Fibroblast of skin of left quadriceps (primary cell): ENCODE data around the gene ARPC2.
A peak's percentile ranks its signal among the peaks of the same experiment; 100 is the strongest.

ENCODE experiments used
- DNase-seq, 2 experiments: peaks; one replicate each; pipeline ENCODE4 v3.0.0-alpha.2; 2013; ENCODE audit warnings: low read depth in 2 of 2

Gene ARPC2

DNA sequence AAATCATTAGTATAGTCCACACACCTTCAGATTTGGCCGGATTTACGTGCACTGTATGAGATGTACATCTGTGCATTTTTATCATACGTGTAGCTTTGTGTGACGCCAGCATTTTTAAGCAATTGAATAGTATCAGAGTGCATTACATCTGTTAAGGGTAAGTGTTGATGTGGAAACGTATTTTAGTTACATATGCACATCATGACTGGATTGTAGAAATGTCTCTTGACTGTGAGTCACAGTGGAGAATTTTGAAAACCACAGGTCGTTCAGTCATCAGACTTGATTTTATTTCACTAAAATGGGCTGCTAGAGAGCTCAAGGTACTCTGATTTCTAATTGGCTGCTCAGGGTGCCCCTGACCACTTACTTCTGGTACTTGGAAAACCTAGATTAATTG lies 38.5 kb downstream of the ARPC2 start:
- peak; percentile 13 to 14 for DNase-seq

DNA sequence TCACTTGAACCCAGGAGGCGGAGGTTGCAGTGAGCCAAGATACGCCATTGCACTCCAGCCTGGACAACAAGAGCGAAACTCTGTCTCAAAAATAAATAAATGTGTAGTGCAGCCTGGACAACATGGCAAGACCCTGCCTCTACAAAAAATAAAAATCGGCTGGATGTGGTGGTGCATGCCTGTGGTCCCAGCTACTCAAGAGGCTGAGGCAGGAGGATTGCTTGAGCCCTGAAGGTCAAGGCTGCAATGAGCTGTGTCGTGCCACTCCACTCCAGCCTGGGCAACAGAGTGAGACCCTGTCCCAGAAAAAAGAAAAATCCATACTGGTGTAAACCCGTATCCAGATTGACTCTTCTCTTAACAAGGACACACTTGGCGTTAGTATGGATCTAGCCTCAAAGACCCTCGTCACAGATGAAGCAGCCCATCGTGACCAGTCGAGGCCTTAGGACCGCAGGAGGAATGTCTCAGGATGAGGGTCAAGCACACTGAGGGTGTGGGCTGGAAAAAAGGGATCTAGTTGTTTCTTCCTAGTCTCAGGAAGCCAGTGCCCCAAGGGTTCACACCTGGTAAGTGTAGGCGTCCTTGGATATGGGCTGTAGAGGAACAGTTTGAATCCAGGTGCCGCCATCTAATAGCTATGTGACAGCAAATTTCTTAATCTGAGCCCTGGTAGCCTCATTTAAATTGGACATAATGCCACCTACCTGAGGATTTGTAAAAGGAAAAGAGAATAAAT lies 39.8 kb downstream of the ARPC2 start:
- DNase-seq: no peak

DNA sequence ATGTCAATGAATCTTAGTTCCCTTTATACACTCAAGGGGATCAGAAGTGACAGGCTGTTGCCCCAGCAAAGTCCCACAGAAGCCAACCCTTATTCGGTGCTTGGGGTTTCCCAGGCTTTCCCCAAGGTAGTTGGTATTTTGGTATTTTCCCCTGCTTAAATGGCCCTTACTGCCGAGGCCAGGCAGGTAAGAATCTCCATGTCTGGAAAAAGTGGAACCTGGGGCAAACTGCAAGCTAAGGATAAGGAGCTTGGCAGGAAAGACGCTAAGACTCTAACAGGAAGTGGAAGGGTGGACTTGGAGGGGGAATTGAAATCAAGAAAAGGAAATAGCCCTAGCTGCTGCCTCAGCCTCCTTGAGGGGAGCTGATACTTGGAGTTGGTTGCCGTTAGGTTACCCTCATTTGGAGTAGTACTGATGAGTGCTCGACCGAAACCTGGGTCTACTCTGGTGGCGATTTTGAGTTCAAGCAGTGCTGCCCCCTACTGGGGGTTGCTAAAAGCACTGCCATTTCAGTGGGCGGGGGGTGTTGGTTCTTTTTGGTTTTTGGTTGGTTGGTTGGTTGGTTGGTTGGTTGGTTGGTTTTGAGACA lies 40.5 kb downstream of the ARPC2 start:
- no peak for DNase-seq

DNA sequence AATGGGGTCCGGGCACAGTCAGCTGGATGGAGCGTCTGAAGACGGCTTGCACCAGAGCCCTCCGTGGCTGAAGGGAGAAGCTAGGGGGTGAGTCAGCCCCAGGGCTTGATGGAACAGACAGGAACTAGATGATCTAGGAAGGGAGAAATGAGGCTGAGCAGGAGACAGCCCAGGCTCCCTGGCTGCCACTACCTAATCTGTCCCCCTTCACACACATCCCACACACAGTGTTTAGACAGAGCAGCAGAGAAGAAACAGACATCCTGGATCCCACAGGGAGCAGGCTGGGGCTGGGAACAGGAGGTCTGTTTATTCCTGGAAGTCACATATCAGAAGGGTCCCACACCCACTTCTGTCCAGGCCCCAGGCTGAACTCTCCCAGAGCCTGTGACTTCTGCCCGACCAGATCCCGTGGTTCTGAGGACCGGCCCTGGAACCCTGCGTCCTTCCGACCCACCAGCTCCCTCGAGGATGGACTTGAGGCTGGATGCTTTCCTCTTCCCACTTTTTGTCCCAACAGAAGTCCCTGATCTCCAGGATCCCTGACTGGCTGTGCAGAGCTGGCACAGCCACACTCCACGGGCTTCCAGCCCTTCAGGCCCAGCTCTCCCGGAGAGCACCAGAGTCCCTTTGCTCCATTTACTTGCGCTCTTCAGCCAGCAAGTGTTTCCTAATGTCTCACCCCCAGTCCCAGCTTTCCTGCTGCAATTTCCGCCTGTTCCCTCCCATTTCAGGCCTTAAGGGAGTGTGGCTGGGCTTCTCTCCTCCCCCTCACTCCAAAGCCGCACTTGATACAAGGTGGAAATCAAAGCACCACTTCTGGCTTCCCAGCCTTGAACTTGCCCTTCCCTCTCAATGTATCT lies 42.3 kb downstream of the ARPC2 start:
- peak; percentile 20 to 23 for DNase-seq

DNA sequence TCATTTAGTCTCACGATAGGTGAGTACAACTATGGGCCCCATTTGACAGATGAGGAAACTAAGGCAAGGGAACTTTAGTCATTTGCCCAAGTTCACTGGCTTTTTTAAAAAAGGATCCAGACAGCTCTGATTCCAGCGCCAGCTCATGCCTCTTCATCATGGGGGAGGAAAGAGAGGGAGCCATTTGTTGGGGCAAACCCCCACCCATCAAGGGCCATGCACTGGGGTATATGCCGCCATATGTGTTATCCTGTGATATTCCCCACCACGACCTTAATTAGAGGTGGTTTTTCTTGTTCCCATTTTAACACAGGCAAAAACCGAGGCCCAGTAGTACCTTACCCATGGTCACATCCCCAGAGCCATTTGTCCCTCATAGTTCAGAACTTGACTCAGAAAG lies 43.2 kb downstream of the ARPC2 start:
- DNase-seq: no peak

DNA sequence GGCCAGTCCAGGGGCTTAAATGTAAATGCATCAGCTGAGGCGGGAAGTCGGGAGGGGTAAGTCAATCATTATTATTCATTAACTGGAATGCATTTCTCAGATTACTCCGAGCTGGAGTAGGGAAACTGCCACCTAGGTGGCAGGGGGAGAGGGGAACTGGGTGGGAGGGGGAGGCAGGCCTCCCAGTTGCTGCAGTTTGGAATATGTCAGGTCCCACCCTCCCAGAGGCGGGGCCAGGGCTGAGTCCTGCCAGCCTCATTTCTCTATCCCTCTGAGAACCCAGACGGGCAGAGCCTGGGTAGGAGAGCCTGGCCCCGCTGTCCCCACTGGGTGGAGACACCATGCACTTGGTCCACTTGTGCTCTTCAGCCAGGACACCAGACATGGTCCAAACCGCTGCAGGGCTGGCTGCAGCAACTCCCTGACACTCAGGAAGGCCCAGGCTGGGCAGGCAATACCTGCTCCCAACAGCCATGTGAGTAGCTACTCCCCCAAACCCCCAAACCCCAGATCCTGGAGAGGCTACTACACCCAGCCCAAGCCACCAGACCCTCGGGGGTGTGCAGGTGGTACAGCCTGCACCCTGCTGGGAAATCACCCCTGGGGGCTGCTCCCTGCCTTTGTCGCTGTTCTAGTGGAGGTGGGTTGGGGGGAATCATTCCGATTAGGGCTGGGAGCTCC lies 43.9 kb downstream of the ARPC2 start, which contains the start of gene GPBAR1:
TSS of gene GPBAR1 (plus strand) at position 274 of the 681 bp plus-strand sequence. CDS start 1,710 bp downstream, outside the sequence.
- no peak for DNase-seq

DNA sequence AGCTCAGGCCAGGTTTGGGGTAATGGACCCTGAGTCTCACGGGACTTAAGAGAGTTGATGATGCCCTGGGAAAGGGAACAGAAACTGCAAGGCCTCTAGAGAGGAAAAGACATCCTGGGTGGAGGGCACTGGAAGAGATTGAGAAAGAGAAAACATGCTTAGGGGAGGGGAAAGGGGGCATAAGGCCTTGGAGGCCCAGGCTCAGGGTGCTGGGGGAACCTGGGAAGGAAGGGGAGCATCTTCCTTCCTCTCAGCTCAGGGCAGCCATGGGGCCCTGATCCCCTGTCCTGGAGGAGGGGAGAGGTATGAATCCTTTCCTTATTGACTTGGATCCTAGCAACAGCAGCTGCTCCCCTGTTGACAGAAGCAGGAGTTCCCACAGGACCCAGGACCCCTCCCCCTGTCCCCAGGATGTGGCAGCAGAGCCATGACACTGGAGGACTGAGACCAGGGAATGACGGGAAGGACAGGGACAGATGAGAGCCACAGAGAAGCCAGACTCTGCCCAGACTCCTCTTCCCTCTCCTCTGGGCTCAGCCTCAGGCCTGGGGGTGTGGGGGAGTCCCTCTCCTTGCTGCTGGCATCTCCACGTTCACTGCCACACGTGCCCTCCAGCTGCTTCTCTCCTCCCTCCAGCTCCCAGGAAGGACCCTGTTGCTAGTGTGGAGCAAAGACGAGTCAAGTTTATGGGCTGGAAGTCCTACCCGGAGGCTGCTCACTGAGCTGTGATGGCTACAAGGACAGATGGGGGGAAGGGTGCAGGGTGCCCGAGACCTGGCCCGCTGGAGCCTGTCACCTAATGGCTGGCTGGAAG lies 44.6 kb downstream of the ARPC2 start:
- no peak for DNase-seq

DNA sequence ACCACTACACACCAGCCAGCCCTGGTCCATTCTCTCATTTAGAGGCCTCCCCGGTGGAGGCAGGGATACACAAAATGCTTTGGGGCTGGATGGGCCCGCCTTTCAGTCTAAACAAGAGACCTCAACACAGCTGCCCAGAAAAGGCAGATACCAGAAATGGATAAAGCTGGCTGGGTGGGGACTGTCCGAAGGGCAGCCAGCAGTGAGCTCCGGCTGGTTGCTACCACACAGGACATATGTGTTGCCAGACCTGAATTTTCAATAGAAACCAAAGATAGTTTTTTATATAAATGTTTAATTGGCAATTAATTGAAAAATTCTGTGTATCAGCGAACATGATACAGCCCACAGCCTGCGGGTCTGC lies 45.2 kb downstream of the ARPC2 start:
- DNase-seq: no peak

DNA sequence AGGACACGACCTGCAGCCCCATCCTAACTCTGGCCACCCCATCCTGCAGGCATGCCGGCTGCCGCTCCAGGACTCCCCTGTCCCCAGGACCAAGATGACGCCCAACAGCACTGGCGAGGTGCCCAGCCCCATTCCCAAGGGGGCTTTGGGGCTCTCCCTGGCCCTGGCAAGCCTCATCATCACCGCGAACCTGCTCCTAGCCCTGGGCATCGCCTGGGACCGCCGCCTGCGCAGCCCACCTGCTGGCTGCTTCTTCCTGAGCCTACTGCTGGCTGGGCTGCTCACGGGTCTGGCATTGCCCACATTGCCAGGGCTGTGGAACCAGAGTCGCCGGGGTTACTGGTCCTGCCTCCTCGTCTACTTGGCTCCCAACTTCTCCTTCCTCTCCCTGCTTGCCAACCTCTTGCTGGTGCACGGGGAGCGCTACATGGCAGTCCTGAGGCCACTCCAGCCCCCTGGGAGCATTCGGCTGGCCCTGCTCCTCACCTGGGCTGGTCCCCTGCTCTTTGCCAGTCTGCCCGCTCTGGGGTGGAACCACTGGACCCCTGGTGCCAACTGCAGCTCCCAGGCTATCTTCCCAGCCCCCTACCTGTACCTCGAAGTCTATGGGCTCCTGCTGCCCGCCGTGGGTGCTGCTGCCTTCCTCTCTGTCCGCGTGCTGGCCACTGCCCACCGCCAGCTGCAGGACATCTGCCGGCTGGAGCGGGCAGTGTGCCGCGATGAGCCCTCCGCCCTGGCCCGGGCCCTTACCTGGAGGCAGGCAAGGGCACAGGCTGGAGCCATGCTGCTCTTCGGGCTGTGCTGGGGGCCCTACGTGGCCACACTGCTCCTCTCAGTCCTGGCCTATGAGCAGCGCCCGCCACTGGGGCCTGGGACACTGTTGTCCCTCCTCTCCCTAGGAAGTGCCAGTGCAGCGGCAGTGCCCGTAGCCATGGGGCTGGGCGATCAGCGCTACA lies 45.9 kb downstream of the ARPC2 start:
- DNase-seq: no peak

DNA sequence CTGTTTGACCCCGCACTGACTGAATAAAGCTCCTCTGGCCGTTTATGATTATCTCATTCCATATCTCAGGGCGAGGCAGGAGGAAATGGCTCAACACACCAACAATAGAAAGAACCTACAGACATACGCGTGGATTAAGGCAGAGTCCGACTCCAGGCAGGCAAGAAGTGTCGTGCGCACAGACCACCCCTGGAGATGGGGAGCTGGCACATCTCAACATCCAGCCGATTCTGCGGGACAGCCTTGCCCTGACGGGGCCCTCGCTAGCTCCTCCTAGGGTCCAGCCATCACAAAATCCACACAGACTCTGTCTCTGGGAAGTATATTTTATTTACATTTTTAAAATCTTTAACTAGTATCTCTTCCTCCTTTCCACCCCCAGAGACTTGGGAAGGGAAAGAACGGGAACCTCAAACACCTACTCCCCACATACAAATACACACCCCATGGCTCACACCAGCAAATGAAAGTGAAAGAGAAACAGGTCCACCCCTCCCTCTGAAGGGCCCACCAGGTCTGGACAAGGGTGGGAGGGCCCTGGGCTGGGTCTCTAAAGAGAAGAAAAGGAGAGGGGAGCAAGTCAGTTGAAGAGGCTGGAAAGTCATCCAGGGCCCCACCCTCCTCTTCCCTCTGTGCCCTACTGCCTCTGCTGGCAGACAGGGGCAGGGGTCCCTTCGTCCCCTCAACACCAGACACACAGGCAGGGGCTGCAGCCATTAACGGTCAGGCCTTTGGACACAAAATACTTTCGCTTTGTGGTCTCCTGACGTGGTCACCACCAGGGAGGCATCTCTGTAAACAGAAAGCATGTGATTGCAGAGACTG lies 47.0 kb downstream of the ARPC2 start:
- no peak for DNase-seq

DNA sequence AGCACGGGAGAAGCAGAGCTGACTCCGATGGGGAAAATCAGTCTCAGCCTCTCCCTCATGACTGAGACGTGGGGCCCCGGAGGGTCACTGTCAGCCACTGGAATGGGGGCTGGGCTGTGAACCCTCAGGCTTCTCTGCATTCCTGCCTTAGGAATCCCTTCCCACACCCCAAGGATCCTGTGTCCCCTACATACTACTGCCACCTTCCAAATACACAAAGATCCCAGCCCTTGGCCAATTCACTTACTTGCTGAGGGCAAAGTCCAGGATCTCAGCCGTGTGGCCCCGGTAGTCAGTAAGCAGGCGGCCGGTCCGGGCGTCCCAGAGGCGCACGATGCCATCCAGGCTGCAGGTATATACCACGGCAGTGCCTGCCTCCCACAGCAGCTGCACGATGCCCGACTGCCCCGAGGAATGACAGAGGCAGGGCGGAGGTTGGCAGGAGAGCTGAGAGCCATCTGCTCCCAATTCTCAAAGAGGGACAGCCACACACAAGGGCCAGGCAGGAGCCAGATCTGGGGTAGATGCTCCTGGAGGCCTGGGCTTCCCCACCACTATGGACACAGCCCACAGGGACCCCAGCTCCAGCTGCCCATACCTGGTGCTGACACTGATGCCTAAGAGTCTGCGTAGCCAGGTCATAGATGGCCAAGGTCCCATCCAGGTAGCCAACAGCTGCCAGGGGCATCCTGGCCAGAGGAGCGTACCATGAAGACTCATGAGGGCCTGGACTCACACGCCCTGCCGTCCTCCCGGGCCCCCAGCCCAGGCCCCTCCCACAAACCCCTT lies 48.0 kb downstream of the ARPC2 start:
- no peak for DNase-seq

DNA sequence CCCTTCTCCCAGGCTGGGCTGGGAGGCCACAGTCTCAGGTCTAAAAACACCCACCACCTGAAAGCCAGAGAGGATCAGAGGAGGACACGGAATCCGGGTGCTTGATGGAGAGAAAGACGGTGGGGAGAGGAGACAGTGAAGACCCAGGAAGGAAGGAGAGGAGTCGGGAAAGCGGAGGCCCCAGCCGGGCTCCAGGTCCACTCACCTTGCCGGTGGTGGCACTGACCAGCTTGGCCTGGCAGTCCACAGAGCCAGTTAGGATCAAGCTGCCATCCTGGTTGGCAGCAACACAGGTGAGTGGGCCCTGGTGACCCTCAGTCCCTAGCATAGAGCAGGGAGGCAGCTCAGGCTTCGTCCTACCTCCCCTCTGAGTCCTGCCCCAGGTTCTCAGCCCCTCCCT lies 48.6 kb downstream of the ARPC2 start:
- no peak for DNase-seq

DNA sequence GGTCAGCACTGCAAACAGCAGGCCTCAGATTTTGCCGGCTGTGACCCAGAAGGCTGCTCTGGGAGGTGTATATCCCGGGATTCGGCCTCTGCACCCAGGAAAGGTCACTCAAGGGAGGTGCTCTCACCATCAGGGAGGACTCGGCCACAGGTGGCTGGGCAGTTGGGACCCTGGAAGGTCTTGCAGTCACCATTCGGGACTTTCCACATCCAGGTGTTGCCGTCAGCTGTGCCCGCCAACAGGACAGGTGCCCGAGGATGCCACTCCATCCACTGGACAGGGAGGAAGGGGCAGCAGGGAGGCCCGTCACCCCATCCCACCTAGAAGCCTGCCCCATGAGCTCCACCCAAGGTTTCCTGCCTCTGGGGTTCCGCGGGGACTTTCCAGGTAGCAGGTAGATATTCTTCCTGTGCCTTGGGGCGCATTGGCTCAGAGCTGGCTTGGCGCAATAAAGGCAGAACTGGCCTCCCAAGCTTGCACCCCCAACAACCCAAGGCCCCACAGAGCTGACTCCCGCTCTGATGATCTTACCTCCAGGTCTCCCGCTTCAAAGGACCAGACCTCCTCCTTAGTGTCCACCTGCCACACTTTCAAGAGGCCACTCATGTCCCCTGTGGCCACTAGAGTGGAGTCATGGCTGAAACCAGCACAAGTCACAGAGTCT lies 49.5 kb downstream of the ARPC2 start:
- DNase-seq: no peak

DNA sequence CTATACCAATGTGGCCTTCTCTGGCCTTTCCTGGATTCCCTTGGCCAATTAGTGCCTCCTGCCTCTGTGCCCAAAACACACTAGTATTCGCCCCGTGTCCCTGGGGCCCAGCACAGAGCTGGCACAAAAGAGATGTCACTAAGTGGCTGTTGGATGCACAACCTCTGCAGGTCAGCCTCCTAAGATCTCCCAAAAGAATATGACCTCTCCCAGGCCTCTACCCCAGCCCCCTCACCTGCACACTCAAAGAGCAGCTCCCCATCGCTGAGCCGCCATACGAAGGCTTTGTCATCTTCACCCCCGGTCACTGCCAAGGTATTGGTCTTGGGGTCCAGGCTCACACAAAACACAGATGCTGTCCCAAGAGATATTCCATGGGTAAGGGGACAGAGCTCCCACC lies 50.3 kb downstream of the ARPC2 start:
- no peak for DNase-seq

DNA sequence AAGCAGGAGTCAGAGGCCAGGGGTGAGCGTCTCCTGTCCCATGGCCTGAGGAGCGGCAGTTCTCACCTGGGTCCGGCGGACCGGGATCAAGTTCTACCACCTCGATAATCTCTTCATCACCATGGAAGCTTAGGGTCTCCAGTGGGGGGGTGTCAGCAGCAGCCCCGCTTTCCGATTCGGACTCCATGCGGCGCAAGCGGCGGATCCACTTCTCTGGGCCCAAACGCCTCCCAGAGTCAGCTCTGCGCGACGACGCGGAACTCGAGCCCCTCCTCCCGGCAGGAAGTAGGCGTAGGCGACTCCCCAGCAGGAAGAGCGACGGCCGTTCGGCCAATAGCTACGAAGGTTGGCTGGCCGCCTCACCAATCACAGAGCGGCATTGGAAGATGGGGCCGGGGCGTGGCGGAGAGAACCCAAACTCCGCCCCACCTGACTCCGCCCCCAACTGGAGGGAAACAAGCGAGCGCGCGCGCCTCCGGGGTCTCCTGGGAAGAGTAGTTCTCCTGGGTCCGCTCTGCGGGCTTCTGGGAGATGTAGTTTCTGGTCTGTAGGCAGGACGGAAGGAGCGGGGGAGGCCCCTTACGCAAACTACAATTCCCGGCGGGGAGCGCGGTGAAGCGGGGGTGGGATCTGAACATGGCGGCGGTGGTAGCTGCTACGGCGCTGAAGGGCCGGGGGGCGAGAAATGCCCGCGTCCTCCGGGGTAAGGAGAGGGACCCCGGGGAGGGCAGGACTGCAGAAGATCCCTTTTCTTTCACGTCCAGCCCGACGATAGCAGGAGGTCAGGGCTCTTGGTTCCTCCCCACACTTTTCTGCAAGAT lies 53.1 kb downstream of the ARPC2 start, which contains the start of the genes AAMP and PNKD:
TSS of gene AAMP (minus strand) at position 238 of the 821 bp plus-strand sequence. CDS start at position 187, 51 bp downstream.
TSS of gene PNKD (plus strand) at position 620 of the 821 bp plus-strand sequence. CDS start at position 637, 17 bp downstream.
- DNase-seq: peak; percentile 99 to 100

DNA sequence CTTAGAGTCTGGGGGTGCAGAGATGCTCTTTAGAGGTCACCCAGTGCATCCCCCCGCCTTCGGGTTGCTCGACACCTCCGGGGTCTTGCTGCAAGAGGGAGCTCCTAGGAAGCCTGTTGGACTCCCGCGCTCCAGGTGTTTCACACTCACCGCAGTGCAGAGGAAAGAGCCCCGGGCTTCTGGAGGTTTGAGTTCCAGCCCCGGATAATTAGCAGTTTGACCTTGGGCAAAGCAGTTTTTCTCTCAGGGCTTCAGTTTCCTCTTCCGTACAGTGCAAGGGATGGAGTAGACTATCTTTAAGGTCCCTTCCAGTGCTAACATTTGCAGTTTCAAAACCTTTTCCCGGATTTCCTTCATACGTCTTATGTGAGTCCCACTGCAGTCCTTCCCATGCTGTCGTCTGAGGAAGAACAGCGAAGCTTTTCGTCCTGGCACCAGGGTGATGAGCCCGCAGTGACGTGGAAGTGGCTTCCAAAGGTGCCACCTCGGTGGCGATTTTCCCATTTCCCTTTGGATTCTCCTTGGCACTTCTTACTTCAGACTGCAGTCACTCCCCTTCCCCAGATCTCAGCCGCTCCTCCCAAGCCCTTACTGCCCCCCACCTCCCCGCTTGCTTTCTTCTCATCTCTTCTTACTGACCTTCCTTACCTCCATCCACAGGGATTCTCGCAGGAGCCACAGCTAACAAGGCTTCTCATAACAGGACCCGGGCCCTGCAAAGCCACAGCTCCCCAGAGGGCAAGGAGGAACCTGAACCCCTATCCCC lies 53.9 kb downstream of the ARPC2 start:
- no peak for DNase-seq
